CD8-positive, alpha-beta memory T cell (primary cell): ENCODE results near the gene MBD3. TPM values are rescaled to one million over a fixed set of nuclear protein-coding genes. Genes with fewer than 3 reads are reported as not detected.

Experiments used
- CTCF ChIA-PET: fragments of 350-600 bp; sonication (Branson Sonifier 250); formaldehyde crosslinking; loops from one replicate; lab custom pipeline; 2021; ENCODE audit warnings: antibody characterized with exemption; lab: Charles Lee
- POLR2A ChIA-PET: fragments of 350-600 bp; sonication (Branson Sonifier 250); formaldehyde crosslinking; loops from one replicate; lab custom pipeline; 2021; ENCODE audit warnings: antibody characterized with exemption; lab: Charles Lee
- DNase-seq, 5 donors: peaks; one replicate each; pipeline versions ENCODE4 v3.0.0 to v3.0.0-alpha.2; 2020 to 2022; ENCODE audit warnings: mixed read lengths in 1 of 5
- H3K27ac ChIP-seq: one replicate; pipeline ENCODE4 v1.7.0; 2013; ENCODE audit warnings: low read depth, mild to moderate bottlenecking, low read length, moderate library complexity
- H3K27me3 ChIP-seq: 2 replicates; pipeline ENCODE4 v1.7.0; 2013; ENCODE audit warnings: low read length, mild to moderate bottlenecking; ENCODE audit not compliant: insufficient read depth, poor library complexity, severe bottlenecking
- H3K36me3 ChIP-seq: 2 replicates; pipeline ENCODE4 v1.7.0; 2013; ENCODE audit warnings: mild to moderate bottlenecking, low read length, moderate library complexity; ENCODE audit not compliant: insufficient read depth
- H3K4me1 ChIP-seq: 2 replicates; pipeline ENCODE4 v1.7.0; 2013; ENCODE audit warnings: mild to moderate bottlenecking, low read length, moderate library complexity; ENCODE audit not compliant: insufficient read depth
- H3K4me3 ChIP-seq: 2 replicates; pipeline ENCODE4 v1.7.0; 2013; ENCODE audit warnings: mild to moderate bottlenecking, low read length
- H3K9me3 ChIP-seq: 2 replicates; pipeline ENCODE4 v1.7.0; 2013; ENCODE audit warnings: mild to moderate bottlenecking, low read length
- H3K27ac Mint-ChIP-seq, 8 donors: one replicate each; pipeline ENCODE4 v1.8.0; 2020 to 2021; ENCODE audit warnings: mixed read lengths in 8 of 8, mild to moderate bottlenecking in 6 of 8, inconsistent platforms in 3 of 8, moderate library complexity in 3 of 8
- H3K27me3 Mint-ChIP-seq, 2 donors: one replicate each; pipeline ENCODE4 v1.8.0; 2020 to 2021; ENCODE audit warnings: mixed read lengths in 2 of 2, mild to moderate bottlenecking in 1 of 2, moderate library complexity in 1 of 2
- H3K36me3 Mint-ChIP-seq, 3 donors: one replicate each; pipeline ENCODE4 v1.8.0; 2020 to 2021; ENCODE audit warnings: mixed read lengths in 3 of 3, inconsistent platforms in 1 of 3, mild to moderate bottlenecking in 1 of 3
- H3K4me1 Mint-ChIP-seq, 3 donors: one replicate each; pipeline ENCODE4 v1.8.0; 2020 to 2021; ENCODE audit warnings: mixed read lengths in 3 of 3, inconsistent platforms in 1 of 3, mild to moderate bottlenecking in 1 of 3
- H3K4me3 Mint-ChIP-seq, 7 donors: one replicate each; pipeline ENCODE4 v1.8.0; 2020 to 2021; ENCODE audit warnings: mixed read lengths in 7 of 7, mild to moderate bottlenecking in 6 of 7, moderate library complexity in 4 of 7, inconsistent platforms in 2 of 7
- H3K9me3 Mint-ChIP-seq, 5 donors: one replicate each; pipeline ENCODE4 v1.8.0; 2020 to 2022; ENCODE audit warnings: mixed read lengths in 5 of 5, mild to moderate bottlenecking in 3 of 5, moderate library complexity in 2 of 5, inconsistent platforms in 1 of 5
- polyA plus RNA-seq: library from polyadenylated mRNA; unstranded; fragments of 300-500 nt; fragmentation: Illumina TruSeq; gene quantifications from one replicate; pipeline ENCODE4 v1.2.3, GENCODE V29; 2021
- total RNA-seq, 2 experiments: library from RNA; stranded (reverse); gene quantifications; one replicate each; pipeline ENCODE4 v1.2.3, GENCODE V29; 2021

MBD3 gene
- total and polyA plus RNA-seq, 3 experiments from 2014 or later: 13.7 to 138 (median 127) TPM

DNA sequence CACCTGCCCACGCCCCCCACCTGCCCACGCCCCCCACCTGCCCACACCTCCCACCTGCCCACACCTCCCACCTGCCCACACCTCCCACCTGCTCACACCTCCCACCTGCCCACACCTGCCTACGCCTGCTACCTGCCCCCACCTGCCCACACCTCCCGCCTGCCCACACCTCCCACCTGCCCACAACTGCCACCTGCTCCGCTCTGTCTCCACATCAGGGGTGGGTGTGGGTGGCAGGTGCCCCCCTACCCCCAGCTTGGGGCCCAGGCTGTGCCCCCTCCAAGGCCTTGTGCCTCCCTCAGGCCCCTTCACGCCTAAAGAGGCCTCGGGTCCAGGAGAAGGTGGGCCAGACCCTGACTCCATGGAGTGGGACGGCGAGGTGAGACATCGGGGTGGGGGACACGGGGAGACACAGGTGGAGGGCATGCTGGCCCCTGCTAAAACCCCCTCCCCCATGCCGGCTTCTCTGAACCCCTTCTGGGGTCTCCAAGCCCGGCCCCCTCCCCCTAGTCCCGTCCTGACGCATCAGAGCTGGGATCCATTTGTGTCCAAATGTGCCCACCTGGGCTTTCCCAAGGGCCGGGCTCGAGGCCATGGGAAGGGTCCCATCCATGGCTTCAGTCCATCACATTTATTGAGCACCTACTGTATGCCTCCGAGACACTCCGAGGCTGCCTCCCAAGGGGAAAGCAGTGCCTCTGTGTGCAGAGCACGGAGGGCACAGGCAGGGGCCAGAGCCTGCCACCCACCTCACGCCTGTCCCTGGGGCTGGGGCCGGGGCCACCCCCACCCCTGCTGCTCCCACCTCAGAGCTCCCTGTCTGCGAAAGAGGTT, 63.9 kb downstream of the MBD3 start:
- Histone ChIP-seq H3K27me3 (peaks cover 8% of the 10 kb centered on the region), H3K27ac (no peak overlapping the region), H3K4me1 (no peaks in the 10 kb centered on the region), H3K36me3 (no peaks in the 10 kb centered on the region), H3K4me3 (no peak overlapping the region), H3K9me3 (no peaks in the 10 kb centered on the region)
- Mint-ChIP-seq H3K4me3 (no peak overlapping the region), H3K9me3 (peaks cover 0 to 4% (median 0%) of the 10 kb centered on the region in 5 donors), H3K27ac (no peak overlapping the region), H3K4me1 (peaks cover 6 to 9% (median 6%) of the 10 kb centered on the region in 3 donors), H3K27me3 (peaks cover 31 to 50% of the 10 kb centered on the region in 2 donors), H3K36me3 (no peaks in the 10 kb centered on the region)
- CTCF ChIA-PET: no interaction called here
- DNase-seq: no peak
- POLR2A ChIA-PET: no interaction called here

DNA sequence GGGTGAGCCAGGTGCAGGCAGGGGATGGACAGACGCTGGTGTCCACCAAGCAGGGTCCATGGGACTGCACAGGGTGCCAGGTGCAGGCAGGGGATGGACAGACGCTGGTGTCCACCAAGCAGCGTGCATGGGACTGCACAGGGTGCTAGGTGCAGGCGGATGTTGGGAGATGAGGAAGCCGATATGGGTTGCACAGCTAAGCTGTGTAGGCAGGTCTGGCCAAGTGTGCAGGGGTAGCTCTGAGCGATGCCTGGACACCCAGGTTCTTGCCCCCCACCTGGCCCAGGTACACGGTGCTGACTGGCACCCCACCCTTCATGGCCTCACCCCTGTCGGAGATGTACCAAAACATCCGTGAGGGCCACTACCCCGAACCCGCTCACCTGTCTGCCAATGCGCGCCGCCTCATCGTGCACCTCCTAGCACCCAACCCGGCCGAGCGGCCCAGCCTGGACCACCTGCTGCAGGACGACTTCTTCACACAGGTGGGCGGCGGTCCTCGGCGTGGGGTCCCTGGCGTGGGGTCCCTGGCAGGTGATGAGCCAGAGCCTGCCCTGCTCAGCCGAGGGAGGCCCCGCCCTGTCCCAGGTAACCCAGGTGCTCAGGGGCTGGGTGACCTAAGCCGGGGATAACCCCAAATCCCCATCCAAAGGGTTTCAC, 64.9 kb downstream of the MBD3 start:
- no peaks in the 10 kb centered on the region for H3K36me3 Mint-ChIP-seq
- H3K36me3 ChIP-seq: no peaks in the 10 kb centered on the region
- H3K27me3 ChIP-seq: peaks cover 8% of the 10 kb centered on the region
- ChIA-PET POLR2A (no interaction called here), CTCF (no interaction called here)
- no peak overlapping the region for H3K27ac ChIP-seq
- no peaks in the 10 kb centered on the region for H3K9me3 ChIP-seq
- H3K27me3 Mint-ChIP-seq: peaks cover 37 to 53% of the 10 kb centered on the region in 2 donors
- no peak overlapping the region for H3K4me3 Mint-ChIP-seq
- H3K4me3 ChIP-seq: no peak overlapping the region
- H3K4me1 ChIP-seq: no peaks in the 10 kb centered on the region
- peaks cover 6 to 9% (median 6%) of the 10 kb centered on the region in 3 donors for H3K4me1 Mint-ChIP-seq
- peak overlapping the region in 1 of 8 donors; percentile 68 for H3K27ac Mint-ChIP-seq
- peaks cover 0 to 4% (median 0%) of the 10 kb centered on the region in 5 donors for H3K9me3 Mint-ChIP-seq
- DNase-seq: no peak

GRCh38 chr19:1526979-1527649, 65.6 kb downstream of the MBD3 start:
- Mint-ChIP-seq H3K27me3 (peaks cover 39 to 53% of the 10 kb centered on the region in 2 donors), H3K4me3 (no peak overlapping the region), H3K9me3 (peaks cover 0 to 4% (median 0%) of the 10 kb centered on the region in 5 donors), H3K4me1 (peaks cover 6 to 9% (median 6%) of the 10 kb centered on the region in 3 donors), H3K27ac (peak overlapping the region in 1 of 8 donors; percentile 68), H3K36me3 (no peaks in the 10 kb centered on the region)
- Histone ChIP-seq H3K27me3 (peaks cover 8% of the 10 kb centered on the region), H3K4me3 (no peak overlapping the region), H3K36me3 (no peaks in the 10 kb centered on the region), H3K27ac (no peak overlapping the region), H3K4me1 (no peaks in the 10 kb centered on the region), H3K9me3 (no peaks in the 10 kb centered on the region)
- CTCF ChIA-PET: no interaction called here
- no peak for DNase-seq
- POLR2A ChIA-PET: no interaction called here

GRCh38 chr19:1526066-1526778, 66.4 kb downstream of the MBD3 start:
- POLR2A ChIA-PET: no interaction called here

DNA sequence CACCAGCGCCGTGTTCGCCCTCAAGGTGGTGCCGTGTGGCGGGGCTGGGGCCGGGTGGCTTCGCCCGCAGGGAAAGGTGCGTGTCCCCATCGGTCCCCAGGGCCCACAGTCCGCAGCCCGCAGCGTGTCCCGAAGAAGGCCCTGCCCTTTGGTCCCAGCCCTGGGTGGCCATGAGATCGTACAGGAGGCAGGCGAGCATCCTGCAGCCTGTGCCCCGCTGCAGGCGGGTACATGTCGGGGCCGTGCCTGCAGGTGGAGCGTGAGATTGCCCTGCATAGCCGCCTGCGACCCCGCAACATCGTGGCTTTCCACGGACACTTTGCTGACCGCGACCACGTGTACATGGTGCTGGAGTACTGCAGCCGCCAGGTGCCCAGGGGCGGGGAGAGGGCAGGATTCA, 67.3 kb downstream of the MBD3 start:
- peaks cover 0 to 4% (median 0%) of the 10 kb centered on the region in 5 donors for H3K9me3 Mint-ChIP-seq
- no peak overlapping the region for H3K4me3 ChIP-seq
- H3K4me3 Mint-ChIP-seq: no peak overlapping the region
- no peak overlapping the region for H3K27ac ChIP-seq
- H3K27me3 ChIP-seq: peaks cover 8% of the 10 kb centered on the region
- H3K4me1 Mint-ChIP-seq: peaks cover 6 to 9% (median 6%) of the 10 kb centered on the region in 3 donors
- no peaks in the 10 kb centered on the region for H3K9me3 ChIP-seq
- CTCF ChIA-PET: no interaction called here
- H3K27me3 Mint-ChIP-seq: peaks cover 33 to 44% of the 10 kb centered on the region in 2 donors
- no peak overlapping the region for H3K27ac Mint-ChIP-seq
- no peaks in the 10 kb centered on the region for H3K36me3 Mint-ChIP-seq
- no peaks in the 10 kb centered on the region for H3K4me1 ChIP-seq
- DNase-seq: no peak
- POLR2A ChIA-PET: no interaction called here
- no peaks in the 10 kb centered on the region for H3K36me3 ChIP-seq

More at GRCh38 chr19:1526066-1526778, 66.4 kb downstream of the MBD3 start:
- Mint-ChIP-seq H3K27ac (no peak overlapping the region), H3K4me1 (peaks cover 6 to 9% (median 6%) of the 10 kb centered on the region in 3 donors), H3K27me3 (peaks cover 36 to 44% of the 10 kb centered on the region in 2 donors), H3K4me3 (peak overlapping the region in 1 of 7 donors; percentile 37), H3K36me3 (no peaks in the 10 kb centered on the region), H3K9me3 (peaks cover 0 to 4% (median 0%) of the 10 kb centered on the region in 5 donors)
- Histone ChIP-seq H3K4me1 (no peaks in the 10 kb centered on the region), H3K9me3 (no peaks in the 10 kb centered on the region), H3K4me3 (no peak overlapping the region), H3K27me3 (peaks cover 8% of the 10 kb centered on the region), H3K36me3 (no peaks in the 10 kb centered on the region), H3K27ac (no peak overlapping the region)
- CTCF ChIA-PET: no interaction called here
- DNase-seq: no peak

GRCh38 chr19:1524972-1525325, 67.7 kb downstream of the MBD3 start:
- peaks cover 0 to 4% (median 0%) of the 10 kb centered on the region in 5 donors for H3K9me3 Mint-ChIP-seq

DNA sequence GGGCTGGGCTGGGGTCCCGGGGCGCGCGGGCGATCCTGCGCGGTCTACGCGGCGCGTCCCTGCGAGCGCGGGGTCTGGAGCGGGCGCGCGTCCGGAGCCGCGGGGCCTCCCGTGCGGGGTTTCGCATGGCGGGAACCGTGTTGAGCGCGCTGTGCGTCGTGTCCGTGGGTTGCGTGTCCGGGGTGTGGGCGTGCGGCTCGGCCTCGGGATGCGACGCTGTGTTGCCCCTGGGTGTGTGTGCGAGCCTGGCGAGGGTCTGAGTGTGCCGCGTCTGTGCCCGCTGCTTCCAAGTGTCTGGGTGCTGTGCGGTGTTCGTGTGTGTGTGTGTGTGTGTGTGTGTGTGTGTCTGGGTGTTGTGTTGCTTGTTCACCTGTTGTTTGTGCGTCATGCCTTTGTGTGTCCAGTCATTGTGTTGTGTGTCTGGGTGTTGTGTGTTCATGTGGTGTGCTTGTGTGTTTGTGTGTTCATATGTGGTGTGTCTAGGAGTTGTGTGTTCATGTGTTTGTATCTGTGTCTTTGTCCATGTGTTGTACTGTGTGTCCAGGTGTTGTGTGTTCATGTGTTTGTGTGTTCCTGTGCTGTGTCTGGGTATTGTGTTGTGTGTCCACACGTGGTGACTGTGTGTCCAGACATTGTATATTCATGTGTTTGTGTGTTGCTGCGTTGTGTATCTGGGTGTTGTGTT, 68.2 kb downstream of the MBD3 start:
- Histone ChIP-seq H3K36me3 (no peaks in the 10 kb centered on the region), H3K27me3 (peaks cover 8% of the 10 kb centered on the region), H3K27ac (no peak overlapping the region), H3K9me3 (no peaks in the 10 kb centered on the region), H3K4me1 (no peaks in the 10 kb centered on the region), H3K4me3 (no peak overlapping the region)
- DNase-seq: no peak
- peaks cover 35 to 39% of the 10 kb centered on the region in 2 donors for H3K27me3 Mint-ChIP-seq
- ChIA-PET CTCF (no interaction called here), POLR2A (no interaction called here)
- H3K9me3 Mint-ChIP-seq: peaks cover 0 to 4% (median 0%) of the 10 kb centered on the region in 5 donors
- H3K36me3 Mint-ChIP-seq: no peaks in the 10 kb centered on the region
- H3K4me3 Mint-ChIP-seq: peak overlapping the region in 5 of 7 donors; percentile 1 to 63 (median 40)
- H3K4me1 Mint-ChIP-seq: peaks cover 6 to 9% (median 6%) of the 10 kb centered on the region in 3 donors
- peak overlapping the region in 1 of 8 donors; percentile 10 for H3K27ac Mint-ChIP-seq

More at GRCh38 chr19:1524972-1525325, 67.7 kb downstream of the MBD3 start:
- H3K4me1 ChIP-seq: no peaks in the 10 kb centered on the region
- Mint-ChIP-seq H3K36me3 (no peaks in the 10 kb centered on the region), H3K27me3 (peaks cover 33 to 41% of the 10 kb centered on the region in 2 donors), H3K27ac (peak overlapping the region in 1 of 8 donors; percentile 10), H3K4me1 (peaks cover 6 to 9% (median 6%) of the 10 kb centered on the region in 3 donors), H3K4me3 (no peak overlapping the region)
- POLR2A ChIA-PET: no interaction called here
- H3K36me3 ChIP-seq: no peaks in the 10 kb centered on the region
- no peaks in the 10 kb centered on the region for H3K9me3 ChIP-seq
- H3K27ac ChIP-seq: no peak overlapping the region
- H3K4me3 ChIP-seq: no peak overlapping the region
- peaks cover 8% of the 10 kb centered on the region for H3K27me3 ChIP-seq
- CTCF ChIA-PET: no interaction called here
- no peak for DNase-seq
